RKO (cell line): Measurements from ENCODE around the gene DCDC1.

Source experiments
- DNase-seq: peaks from one replicate; pipeline ENCODE4 v3.0.0-alpha.2; 2016; ENCODE audit warnings: low spot score

DCDC1 gene

DNA sequence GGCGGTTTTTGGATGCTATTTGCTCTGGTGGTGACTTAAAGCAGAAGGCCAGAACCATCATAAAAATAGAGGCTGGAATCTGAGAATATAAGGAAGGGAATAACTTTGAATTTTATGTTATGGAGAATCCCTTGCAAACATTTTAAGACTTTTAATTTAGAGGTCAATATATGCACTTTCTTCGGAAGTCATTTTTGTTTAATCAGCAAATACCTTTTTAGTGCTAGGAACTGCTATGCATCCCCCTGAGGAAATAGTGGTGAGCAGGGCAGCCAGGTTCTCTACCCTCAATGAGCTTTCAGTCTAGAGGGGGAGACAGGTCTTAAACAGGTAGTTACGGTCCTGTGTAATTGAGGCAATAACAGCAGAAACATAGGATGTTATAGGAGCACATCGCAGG is 516.9 kb downstream of the DCDC1 start:
- no peak for DNase-seq

DNA sequence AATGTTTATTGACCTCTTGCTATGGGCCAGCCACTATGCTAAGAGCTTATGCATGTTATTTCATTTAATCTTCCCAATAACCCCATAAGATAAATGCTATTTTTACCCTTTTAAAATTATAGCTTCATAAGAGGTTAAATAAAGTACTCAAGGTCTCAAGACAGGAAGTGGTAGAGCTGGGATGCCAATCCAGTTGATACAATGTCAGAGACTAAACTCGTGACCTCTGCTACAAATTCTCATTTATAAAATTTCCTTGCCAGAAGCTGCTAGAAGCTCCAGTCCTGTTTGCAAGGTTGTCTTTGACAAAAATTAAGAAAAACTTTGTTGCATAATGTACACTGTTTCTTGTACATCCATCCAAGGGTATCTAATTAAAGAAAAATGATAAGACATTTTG is 517.4 kb downstream of the DCDC1 start:
- DNase-seq: no peak

DNA sequence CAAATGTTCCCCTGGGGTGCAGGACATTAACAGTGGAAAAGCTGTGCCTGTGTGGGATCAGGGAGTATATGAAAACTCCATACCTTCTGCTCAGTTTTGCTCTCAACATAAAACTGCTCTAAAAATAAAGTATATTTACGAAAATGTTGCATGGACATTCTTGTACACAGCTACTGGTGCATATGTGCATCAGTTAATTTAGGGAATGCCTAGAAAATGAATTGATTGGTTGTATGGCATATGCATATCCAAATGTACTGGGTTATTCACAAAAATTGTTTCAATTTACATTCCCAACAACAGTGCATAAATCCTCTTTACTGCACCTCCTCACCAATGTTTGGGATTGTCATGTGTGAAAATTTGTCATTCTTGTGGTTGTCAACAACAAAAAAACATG is 532.3 kb downstream of the DCDC1 start:
- no peak for DNase-seq

DNA sequence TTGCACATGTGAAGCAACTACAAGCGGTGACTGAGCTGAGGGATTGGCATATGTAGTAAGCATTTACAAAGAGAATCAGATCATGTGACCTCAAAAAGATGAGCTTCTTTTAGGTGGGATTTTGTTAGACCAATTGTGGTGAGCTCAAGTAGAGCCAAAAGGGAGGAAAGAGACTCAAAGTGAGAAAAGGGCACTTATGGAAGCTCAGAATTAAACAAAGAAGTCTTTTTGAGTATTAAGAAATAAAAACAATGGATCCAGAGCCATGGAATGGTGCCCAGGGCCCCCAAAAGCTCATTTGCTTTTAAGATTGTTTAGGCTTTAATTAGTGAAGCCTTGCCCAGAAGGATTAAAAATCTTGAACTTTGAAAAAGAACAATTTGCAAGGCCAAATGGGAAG is 536.7 kb downstream of the DCDC1 start:
- no peak for DNase-seq

DNA sequence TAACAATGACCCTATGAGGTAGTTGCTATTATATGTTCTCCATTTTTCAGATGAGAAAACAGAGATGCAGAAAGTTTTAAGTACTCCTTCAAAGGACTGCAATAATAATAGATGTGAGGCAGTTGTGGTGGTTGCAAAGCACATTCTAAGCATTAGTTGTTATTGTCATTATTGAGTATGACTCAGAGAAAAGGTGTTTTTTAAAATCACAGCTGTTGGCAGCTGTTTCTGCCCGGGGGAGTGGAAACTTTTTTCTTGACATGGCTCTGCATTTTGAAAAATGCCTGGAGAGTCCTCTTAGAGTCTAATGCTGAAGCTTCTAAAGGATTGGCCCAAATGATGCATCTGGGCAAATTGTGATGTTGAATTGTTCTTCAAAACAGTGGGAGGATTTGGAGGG is 538.9 kb downstream of the DCDC1 start:
- no peak for DNase-seq

DNA sequence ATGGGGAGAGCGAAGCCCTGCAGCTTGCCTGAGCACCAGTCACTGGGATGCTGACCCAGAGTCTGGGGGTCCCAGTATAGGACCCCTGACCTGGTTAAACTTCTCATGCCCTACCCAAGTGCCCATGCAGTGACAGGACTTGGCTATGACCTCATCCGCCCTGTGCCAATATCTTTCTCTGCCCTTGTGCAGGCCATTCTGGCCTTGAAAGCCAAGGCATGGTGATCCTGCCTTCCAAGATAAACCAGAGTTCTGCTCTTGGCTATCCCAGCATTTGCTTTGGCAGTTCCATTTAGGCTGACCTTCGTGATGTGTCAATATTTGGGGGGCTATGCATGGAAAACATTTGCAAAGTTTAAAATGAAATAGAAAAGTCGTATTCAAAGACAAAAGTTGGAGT is 542.6 kb downstream of the DCDC1 start:
- no peak for DNase-seq

DNA sequence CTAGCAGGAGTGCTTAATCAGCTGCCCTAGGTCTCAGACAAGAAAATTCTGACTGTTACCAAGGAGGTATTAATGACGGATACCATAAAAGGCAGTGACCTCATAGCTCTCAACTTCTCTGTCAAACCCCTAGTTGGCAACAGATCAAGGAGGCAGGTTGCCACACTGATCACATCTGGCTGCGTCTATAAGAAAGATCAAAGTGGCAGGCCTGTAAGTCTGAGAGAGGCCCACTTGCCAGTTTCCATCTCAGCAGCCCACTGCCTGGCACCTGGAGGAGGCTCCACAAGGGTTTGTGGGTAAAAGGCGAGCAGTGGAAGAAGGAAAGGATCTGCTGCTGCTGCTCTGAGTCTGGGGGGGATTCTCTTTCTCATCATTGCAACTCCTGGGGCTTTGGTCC is 543.8 kb downstream of the DCDC1 start:
- no peak for DNase-seq

DNA sequence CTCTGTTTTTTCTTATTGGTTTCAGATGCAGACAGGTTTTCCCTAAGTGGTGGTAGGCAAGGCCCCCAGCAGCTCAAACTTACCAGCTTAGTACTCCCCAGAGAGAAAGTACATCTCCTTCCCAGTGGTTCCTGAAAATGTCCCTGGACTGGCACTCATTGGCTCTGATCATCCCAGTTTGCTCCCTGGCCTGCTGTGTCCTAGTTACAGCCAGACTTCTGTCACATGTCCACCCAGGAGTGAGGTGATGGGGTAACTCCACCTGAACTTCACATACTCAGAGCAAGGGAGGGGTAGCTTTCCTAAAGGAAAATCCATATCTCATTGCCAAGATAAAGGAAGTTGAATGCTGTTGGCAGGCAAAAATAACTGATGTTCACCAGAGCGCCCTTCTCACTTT is 546.4 kb downstream of the DCDC1 start:
- no peak for DNase-seq

DNA sequence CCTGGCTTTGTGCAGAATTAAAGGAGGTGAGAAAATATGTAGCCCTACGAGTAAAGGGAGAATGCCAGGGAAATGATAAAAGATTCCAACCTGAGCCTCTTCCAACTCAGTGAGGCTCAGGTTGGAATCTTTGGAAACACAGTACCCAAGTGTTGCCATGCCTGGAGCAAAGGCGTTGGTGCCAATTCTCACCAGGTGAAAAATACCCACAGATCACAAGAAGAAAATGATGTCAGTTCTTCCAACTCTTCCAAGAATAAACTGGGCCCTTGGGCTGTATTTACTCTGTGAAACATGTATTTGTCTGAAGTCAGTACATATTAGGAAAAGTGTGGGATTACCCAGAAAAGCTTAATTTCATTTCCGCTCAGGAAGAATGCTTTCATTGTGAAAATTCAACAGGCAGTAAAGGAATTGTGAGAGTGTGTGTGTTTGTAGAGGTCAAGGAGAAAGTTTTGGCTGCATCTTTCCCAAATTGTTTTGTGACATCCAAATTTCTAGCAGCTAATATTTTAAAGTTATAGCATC is 548.0 kb downstream of the DCDC1 start:
- no peak for DNase-seq

DNA sequence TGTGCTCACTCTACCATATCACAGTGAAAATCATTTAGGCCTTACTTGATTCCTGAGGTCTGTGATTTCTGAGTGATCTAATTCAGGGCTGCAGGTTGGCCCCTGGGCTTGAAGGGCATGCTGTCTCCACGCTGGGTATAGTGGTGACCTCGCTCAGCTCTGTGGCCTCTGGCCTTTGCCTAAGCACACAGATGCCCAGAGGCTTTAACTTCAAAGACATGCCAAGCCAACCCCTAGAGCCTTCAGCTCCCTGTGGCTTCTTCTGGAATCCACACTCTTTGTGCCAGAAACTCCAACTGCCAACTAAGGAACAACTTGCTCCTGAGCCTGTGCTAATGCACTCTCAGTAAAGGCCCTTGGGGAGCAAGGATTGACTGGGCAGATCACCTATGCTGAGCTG is 550.8 kb downstream of the DCDC1 start:
- no peak for DNase-seq

DNA sequence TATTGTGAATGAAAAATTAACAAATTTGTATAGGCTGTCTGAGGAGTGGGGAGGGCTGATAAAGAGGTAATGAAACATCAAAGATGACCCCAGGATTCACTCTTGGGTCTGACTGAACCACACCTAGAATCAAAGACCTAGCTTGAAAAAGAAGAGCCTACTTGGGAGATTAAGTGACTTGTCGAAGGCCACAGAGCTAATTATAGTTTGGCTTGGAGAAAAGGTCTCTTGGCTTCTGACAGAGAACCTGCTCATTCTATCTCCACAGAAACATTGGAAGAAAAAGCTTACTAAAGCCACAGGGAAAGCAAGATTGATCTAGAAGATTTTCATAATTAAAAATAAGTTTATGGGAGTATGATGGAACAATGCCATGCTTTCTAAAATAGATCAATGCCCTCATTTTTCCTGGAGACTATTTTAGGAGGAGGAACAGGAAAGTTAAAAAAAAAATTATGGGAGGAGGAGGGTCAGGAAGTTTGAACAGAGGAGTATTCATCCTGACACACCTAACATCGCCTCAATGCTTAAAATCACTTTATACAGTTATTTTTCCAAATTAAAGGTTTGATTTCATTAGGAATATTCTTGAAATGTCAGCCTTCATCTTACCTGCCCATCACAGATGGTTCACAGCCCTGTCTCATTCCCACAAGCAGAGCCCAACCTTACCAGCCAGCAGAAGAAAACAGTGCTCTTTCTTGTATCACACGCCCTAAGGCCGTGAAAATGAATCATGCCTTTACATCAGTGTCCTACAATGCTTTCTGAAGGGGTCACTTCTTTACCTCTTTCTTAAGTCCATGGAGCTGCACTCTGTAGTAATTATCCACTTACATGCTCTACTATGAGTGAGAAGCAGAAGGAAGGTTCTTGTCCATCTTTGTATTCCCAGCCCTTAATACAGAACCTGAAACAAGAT is 552.3 kb downstream of the DCDC1 start:
- no peak for DNase-seq

DNA sequence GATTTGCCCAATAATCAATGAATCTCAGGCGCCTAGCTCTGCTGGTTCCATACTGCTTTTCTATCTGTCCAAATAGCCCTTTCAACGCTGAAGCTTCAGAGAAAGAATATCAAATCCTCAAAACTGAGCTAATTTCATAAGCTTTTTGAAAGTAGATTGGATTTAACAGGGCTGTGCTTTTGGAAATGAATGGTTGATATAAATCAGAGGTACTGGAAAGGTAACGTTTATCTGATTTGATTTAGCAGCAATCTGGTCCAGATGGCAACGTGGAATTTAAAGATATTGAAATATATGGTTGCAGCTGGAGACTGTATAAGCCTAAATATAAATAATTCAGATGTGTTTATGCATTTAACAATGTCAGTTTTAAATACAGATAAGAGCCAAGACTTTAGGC is 553.9 kb downstream of the DCDC1 start:
- no peak for DNase-seq

DNA sequence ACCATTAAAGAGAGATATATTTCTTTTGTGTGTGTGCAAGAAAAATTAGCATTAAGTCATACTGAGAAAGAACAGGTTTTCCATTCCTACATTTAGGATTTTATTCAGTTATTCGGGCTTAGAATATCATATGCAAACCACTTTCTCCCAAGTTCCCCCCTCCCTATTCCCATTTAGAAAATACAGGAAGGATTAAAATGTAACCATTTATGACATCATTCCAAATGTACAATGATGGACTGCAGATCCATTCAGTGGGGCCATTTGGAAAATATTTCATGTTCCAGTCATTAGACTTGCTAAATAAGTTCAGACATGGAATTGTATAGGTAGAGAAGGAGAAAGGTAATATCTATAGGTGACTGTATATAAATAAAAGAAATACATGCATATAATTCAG is 554.8 kb downstream of the DCDC1 start:
- DNase-seq: no peak
